ENCODE results near the gene DIS3L2.

DIS3L2 gene

GRCh38 chr2:231960810-231961348 lies 634 bp upstream of the DIS3L2 start:
- no peak for DNase-seq

GRCh38 chr2:231965102-231965501 lies 3.6 kb downstream of the DIS3L2 start:
- DNase-seq, result no peak

DNA sequence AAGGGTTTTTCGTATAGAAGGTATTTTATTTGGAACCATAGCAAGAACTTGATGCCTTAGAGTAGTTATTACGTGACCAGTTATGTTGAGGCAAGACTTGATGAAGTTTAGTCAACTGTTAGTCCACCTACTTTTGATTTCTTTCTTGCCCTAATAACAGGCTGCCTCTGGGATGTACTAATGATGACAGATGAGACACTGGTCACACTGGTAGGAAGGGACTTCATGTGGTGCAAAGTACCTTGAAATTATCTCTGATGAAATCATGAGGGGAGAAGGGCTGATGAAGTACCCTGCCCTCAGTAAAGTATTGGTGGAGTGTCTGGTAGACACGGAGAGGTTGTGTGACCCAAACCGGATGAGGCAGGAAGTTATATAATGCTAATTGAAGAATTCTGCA lies 5.4 kb downstream of the DIS3L2 start:
- DNase-seq, result no peak

DNA sequence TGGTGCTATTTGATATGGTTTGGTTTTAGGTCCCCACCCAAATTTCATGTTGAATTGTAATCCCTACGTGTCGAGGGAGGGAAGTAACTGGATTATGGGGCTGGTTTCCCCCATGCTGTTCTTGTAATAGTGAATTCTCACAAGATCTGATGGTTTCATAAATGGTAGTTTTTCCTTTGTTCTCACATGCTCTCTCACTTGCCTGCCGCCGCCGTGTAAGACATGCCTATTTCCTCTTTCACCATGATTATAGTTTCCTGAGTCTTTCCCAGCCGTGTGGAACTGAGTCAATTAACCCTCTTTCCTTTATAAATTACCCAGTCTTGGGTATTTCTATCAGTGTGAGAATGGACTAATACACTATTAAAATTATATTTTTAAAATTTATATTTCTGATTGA lies 7.3 kb downstream of the DIS3L2 start:
- DNase-seq, result no peak

GRCh38 chr2:231970461-231970860 lies 8.9 kb downstream of the DIS3L2 start:
- DNase-seq, result no peak

DNA sequence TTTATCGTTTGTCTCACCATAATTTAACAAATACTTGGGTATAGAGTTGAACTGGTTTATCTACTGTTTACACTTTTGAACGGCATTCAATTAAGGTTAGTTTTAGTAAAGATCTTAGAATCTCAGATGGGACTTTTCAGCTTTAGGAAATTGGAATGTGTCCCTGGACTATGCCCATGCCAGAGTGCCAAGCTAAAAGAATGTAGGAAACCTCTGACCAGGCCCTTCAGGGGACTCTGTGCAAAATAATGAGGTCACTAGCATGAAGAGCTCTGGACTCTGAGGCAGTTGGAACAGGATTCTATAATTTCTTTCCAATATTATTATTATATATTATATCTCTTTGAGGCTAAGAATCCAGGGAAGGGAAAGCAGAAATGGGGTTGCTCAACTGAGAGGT lies 13.5 kb downstream of the DIS3L2 start:
- DNase-seq, result no peak

- no peak for DNase-seq
Measured at GRCh38 chr2:231977430-231977829, 15.9 kb downstream of the DIS3L2 start.

- DNase-seq, result no peak
Measured at GRCh38 chr2:231984992-231985391, 23.5 kb downstream of the DIS3L2 start.

GRCh38 chr2:231985823-231986261 lies 24.3 kb downstream of the DIS3L2 start:
- DNase-seq, result no peak

DNA sequence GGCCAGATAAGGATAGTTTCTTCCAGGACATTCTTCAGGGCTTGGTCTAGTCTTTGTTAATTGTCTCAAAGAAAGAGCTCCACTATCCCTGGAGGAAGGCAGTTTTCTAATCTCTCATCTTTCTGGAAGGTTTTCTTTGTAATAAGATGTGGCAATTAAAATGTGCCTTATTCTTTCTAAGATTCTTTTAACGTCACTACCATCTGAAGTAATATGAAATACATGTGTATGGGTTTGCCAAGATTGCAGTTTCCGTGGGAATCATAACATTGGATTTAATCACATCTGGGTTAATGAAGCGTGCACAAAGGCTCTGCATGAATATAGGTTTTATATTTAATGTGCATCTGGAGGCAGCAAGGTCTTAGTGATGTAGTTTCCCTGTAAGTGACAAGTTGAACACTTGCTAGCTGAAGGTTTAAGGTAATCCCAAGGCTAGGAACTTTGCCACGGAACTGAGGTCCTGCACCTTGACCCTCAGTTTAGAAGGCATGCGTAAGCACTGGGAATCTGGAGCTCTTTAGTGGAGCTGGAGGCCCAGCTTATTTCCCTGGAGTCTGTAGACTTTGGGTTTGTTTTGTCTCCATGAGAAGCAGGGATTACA lies 25.7 kb downstream of the DIS3L2 start:
- no peak for DNase-seq

DNA sequence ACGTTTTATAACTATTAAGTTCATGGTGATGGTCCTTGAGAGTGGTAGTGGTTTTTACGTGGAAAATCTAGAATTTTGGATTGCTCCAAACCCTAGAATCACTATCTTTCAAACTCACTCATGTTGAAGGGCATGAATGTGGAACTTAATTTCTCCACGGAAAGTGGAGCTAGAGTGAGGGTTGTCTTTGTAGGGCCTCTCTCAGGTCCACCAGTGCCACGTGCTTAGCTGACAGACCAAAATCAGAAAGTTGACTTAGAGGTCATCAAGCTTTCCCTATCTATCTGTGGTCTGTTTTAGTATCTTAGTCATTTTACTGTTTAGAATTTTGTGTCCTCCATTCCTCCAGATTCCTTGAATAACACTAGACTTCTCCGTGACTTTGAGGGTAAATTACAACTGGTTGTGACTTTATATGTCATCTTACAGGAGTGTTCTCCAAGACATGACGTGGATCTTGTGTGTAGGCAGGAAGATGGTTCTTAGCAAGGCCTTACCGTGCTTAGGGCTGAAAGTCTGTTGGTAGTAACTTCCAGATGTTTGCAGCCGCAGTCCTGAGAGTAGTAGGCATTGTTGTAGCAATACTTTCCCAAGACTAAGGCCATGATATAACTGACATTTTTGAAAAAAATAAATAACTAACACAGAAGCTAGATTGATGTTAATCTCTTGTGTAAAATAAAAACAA lies 26.8 kb downstream of the DIS3L2 start:
- no peak for DNase-seq

DNA sequence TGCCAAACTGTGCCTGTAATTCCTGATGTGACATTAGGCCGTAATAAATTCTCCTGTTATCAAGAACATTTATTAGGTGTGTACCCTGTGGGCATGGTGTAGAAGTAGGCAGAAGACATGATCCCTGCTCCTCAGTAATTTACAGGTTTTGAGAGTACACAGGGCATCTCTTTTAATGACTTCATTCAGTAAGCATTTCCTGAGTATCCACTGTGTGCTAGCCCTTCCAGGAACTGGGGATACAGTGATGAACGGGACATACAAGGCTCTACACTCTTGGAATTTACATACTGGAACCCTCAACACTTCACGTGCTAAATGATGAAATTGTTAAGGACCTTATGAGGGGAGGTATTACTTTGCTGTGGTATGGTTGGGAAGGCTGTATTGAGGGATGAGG lies 30.2 kb downstream of the DIS3L2 start:
- DNase-seq, result no peak

DNA sequence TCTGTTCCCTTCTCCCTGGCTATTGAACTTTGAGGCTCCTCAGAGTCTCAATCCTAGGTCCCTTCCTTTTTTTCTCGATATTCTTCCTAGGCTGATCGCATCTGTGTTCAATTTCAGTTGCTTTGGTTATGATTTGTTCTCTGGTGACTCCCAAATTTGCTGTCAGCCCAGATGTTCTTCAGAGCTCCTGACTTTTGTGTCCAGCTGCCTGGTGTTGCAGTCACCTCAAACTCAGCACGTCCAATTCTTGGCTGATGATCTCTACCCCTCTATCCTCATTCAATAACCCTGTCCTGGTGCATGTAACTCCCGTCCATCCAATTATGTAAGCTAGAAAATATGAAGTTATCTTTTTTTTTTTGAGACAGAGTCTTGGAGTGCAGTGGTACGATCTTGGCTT lies 31.4 kb downstream of the DIS3L2 start:
- no peak for DNase-seq

DNA sequence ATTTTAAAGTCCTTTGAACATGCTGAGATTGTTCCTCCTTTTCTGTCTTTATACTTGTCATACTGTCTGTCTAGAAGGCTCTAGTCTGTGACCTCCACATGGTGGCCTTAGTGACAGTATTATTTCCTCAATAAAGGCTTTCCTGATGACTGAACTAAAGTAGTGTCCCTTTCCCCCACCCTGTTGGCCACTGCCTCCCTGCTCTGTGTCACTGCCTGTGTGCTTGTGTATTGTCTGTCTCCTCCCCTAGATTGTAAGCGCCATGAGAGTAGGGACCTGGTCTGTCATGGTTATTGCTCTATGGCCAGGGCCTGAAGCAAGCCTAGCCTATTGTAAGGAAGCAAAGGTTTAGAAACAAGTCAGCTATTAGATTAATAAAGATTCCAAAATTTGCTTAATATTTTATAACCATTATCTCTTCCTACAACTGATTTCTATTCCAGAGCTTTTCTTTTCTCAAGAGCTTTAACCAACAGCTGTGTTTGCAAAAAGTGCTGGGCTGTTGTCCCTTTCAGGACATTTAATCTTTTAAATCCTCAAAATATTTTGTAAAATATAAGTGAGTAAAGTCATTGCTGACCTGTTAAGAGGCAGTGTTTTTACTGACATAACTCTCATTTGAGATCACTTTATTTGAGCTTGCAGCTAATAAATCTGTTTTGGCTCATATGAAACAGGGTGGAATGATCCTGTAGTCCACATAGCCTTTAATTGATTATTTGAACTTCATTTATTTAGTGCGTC lies 35.5 kb downstream of the DIS3L2 start:
- DNase-seq, result no peak

DNA sequence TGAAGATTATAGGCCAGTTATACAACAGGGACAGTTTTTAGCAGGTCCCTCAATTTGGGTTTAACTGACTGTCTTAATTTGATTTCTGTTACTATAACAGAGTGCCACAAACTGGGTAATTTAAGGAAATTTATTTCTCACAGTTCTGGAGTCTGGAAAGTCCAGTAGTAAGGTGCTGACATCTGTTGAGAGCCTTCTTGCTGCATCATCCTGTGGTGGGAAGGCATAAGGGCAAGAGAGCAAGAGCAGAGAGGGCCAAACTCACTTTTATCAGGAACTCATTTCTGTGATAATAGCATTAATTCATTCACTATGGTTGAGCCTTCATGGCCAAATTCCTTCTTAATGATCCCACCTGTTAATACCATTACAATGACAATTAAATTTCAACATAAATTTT lies 36.5 kb downstream of the DIS3L2 start:
- DNase-seq, result no peak

- DNase-seq, result no peak
Measured at GRCh38 chr2:232000439-232000838, 38.9 kb downstream of the DIS3L2 start.

DNA sequence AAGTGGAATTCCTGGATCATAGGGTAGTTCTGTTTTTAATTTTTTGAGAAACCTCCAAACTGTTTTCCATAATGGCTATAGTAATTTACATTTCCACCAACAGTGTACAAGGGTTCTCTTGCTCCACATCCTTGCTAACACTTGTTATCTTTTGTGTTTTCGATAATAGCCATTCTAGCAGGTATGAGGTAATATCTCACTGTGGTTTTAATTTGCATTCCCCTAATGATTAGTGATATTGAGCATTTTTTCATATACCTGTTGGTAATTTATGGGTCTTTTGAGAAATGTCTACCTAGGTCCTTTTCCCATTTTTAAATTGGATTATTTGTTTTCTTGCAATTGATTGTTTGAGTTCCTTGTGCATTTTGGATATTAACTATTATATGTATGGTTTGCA lies 39.6 kb downstream of the DIS3L2 start:
- DNase-seq, result no peak

- no peak for DNase-seq
Measured at GRCh38 chr2:232006253-232006652, 44.7 kb downstream of the DIS3L2 start.

DNA sequence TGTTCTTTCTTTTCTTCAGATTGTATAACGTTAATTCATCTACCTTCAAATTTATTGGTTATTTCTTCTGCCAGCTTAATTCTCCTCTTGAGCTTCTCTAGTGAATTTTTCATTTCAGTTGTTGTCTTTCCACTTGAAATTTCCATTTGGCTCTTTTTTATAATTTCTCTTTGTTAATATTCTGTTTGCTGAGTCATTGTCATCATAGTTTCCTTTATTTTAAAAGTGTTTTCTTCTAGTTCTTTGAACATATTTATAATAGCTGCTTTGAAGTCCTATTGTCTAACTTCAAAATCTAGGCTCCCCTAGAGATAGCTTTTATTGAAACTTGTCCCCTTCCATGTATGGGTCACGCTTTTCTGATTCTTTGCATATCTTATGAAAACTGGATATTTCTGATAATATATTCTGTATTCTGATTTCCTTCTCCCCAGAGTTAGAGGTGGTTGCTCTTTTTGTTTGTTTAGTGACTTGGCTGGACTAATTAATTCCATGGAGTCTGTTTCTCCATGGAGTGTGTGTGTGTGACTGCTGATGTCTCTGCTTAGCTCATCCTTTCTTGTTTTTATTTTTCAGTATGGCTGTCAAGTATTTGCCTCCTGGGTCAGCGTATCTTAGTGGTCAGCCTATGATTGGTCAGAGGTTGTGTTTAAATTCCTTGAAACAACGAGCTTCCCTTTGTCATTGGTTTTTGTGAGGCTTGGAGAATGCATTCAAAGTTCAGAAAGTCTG lies 47.6 kb downstream of the DIS3L2 start:
- no peak for DNase-seq

GRCh38 chr2:232009639-232010274 lies 48.2 kb downstream of the DIS3L2 start:
- no peak for DNase-seq

DNA sequence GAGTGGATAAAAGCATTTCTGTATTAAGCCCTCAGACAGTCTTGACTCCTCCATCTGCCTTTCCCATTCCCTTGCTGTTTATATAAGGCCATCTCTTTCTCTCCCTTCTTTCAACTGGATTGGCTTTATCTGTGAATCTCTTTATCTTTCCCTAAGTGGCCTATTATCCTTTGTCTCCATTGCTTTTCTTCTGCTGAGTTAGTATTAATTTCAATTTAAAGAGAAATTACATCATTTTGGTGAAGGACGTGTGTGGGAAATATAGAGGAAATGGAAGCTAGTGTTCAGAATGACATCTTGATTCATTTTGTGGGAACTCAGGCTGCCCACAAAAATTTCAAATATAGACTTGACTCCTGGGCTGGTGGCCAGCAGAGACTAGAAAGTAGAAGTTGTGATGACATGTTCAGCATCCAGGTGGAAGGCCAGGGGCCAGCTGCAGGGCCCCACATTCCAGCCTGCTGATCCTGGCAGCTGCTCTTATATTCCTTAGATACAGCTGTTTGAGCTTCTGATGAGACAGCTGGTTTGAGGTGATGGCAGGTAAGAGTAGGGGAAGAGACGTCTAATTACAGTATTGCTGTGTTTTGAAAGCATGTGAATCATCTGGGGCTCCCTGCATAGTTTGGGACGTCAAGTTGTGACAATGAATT lies 52.3 kb downstream of the DIS3L2 start:
- DNase-seq, result no peak

GRCh38 chr2:232014681-232015080 lies 53.2 kb downstream of the DIS3L2 start:
- DNase-seq, result no peak

Measured in activated naive CD4-positive, alpha-beta T cell (primary cell).